Gastroesophageal sphincter (tissue), 3 donors: ENCODE results near the gene CENPB.

ENCODE experiments used
- CTCF ChIP-seq, 4 experiments: fragments of 200-600 bp in 2 of 4; fragments of 450-650 bp in 2 of 4; sonication (generic) in 1 of 4; IDR thresholded peaks; one replicate each; pipeline ENCODE4 v1.5.1; 2017 to 2019; ENCODE audit warnings: antibody characterized with exemption in 4 of 4, mild to moderate bottlenecking in 2 of 4, moderate library complexity in 2 of 4
- POLR2AphosphoS5 ChIP-seq: sonication (generic); formaldehyde crosslinking; IDR thresholded peaks from one replicate; pipeline ENCODE4 v1.6.1; 2017; ENCODE audit warnings: antibody characterized with exemption

DNA sequence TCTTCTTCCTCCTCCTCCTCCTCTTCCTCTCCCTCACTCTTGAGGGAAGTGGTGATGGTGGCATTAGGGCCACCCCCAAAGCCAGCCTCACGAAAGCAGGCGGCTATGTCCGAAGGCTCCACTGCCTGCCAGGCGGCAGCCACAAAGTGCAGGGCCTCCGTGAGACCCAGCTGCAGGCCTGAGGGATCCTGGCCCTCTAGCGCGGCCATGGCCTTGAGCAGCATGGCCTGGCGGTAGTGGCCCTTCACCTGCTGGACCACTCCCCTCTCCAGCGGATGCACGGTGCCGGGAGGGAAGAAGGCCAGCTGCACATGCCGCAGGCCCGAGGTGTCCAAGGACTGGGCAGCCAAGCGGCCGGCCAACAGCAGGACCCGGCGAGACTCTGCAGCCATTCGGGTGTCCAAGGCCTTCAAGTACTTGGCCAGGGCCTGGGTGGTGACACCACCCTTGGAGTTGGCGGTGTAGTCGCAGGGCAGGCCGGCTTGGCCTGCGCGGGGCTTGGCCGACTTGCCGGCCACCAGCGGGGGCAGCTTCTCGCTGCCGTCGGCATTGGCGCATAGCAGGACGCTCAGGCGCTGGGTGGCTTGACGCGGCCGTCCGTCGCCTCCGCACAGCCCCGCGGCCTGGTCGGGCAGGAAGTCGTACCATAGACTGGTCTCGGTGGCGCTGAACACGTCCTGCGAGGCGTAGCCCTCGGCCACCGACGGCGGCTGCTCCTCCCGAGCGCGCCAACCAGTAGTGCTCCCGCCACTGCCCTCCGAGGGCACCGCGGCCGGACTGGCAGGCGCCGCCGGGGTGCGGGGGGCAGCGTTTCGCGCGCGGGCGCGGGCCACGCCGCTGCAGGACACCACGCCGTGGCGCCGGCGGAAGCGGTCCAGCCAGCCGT lies 1.1 kb downstream of the CENPB start:
- TF ChIP-seq CTCF (IDR thresholded peaks at IDR 0.05) (no peak), POLR2AphosphoS5 (no peak)
